Anterior cingulate cortex (tissue), 58 donors: Measurements from ENCODE around the gene FALEC.

Source experiments
- DNase-seq, 58 donors: peaks; one replicate each; lab custom pipeline; 2025; lab: John Stamatoyannopoulos, UW

The FALEC gene

DNA sequence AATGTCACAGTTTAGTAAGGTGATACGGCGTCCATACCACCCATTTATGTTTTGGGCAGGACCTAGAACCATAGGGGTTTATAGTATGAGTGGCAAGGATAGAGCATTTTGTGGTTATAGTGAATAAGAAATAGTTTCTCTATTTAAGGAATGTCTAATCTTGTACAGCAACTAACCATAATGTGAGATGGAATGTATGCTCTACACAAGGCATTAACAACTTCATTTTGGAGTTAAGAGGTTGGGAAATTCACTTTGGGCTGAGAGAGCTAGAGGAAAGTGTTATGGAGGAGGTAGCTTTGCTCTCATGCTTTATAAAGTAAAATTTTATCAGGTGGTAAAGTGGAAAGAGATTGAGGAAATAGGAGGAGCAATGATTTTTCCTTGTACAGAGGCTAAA lies 66.8 kb downstream of the FALEC start:
- DNase-seq, result no peak
